IPS DF 19.7 (cell line): ENCODE data around the gene RAB3B.
"Not testable (repeated sequence)": the region's sequence is repeated elsewhere in the genome, so short reads cannot be mapped to it uniquely, and the experiment has no call there.

Experiments
- DNase-seq: peaks from one replicate; pipeline ENCODE4 v3.0.0-alpha.2; 2013; ENCODE audit warnings: low read depth, low spot score

RAB3B gene

DNA sequence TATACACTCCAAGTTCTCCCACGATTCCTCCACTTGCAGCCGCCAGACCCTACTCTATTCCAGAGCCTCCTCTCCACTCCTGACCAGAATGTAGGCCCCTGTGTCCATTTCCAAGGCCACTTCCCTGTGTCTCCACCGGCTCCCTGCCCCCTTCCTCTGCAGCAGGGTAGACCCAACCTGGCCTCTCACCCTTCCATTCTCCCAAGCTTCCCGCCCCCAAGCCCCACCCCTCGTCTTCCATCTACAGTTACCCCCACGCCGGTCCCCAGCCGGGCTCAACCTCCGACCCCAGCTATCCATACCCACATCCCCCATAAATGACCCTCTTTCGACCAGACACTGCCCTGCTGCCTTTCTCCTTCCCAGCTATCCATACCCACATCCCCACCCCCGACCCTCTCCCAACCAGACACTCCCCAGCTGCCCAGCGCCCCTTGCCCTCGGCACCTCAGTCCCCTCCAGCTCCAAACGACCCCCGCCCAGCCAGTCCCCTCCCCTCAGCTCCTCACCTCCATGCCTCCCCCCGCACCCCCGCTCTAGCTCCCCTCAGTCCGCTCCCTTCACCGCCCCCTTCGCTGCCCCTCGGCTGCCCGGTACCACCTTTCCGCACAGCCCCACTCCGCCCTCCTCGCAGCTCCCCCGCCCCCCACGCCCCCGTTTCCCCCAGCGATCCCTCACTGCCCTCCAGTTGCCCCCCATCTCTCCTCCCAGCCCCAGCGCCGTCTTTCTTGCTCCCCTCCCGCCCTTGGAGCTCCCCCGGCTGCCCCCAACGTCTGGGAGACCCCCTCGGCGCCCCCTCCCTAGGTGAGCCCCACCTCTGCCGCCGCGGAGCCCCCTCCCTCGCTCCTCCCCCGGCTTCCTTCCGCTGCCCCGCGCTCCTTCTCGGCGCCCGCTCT lies 670 bp downstream of the RAB3B start:
- no peak for DNase-seq

DNA sequence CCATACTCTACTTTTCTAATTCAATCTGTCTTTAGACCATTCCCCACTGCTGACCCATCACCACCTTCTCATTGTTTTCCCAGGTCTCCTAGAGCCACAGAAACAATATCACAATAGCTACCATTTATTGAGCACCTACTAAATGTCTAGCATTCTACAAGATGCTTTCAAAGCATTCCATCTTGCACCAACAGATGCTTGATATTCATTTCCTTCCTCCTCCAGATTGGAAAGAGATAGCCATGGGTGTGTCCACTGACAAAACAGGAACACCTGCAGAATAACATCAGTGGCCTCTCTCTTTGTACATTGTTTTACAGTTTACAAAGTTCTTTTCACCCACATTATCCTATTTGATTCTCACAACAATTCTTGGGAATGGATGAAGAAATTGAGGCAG lies 2.2 kb downstream of the RAB3B start:
- no peak for DNase-seq

DNA sequence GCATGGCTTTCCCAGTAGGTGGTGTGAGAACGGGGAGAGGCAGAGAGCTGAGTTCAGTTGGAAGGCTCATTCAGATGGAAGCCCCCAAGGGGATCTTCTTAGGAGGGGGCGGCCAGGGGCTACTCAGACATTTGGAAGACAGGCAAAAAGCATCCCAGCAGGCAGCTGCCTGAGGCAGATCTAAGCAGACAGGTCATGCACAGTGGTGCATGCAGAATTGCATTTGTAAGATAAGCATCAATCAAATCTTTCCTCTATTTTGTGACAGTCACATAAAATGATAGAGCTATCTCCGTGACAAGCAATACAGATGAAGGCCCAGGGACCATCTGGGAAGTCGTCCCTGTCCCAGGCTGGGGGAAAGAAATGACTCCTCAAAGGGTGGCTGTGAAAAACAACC lies 3.8 kb downstream of the RAB3B start:
- DNase-seq, result no peak

DNA sequence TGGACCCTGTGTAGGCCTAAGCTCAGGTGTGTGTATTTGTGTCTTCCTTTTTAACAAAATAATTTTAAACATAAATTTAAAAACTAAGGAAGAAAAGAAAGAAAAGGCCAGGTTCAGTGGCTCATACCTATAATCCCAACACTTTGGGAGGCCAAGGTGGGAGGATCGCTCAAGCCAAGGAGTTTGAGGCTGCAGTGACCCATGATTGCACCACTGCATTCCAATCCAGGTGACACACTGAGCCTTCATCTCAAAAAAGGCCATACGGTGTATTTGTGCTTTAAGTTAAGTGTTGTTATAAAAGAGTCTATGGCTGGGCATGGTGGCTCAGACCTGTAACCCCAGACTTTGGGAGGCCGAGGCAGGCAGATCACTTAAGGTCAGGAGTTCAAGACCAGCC lies 8.3 kb downstream of the RAB3B start:
- DNase-seq, result no peak

DNA sequence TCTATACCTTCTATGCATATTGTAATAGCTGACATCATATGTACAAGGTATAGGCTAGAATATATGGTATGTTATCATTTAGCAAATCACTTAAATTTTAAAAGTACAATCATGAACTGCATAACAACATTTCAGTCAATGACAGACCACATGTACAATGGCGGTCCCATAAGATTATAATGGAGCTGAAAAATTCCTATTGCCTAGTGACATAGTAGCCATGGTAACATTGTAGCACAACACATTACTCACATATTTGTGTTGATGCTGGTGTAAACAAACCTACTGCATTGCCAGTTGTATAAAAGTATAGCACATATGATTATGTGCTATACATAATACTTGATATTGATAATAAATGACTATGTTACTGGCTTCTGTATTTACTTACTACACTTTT lies 8.9 kb downstream of the RAB3B start:
- no peak for DNase-seq

DNA sequence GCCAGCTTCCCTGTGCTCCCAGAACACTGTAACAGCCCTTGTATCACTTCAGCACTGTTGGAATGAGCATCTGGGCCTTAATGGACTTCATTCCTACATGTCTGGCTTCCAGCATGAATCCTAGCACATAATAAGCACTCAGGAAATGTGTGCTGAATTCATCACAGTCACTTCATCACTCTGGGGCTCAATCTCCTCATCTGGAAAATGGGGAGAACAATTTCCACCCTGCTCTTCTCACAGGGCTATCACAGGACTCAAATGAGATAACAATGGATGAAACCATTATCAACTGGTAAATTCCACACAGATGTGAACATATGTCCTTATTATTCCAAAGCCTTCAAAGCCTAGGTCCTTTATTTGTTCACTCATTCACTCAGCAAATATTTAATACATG lies 12.4 kb downstream of the RAB3B start:
- DNase-seq, result no peak

DNA sequence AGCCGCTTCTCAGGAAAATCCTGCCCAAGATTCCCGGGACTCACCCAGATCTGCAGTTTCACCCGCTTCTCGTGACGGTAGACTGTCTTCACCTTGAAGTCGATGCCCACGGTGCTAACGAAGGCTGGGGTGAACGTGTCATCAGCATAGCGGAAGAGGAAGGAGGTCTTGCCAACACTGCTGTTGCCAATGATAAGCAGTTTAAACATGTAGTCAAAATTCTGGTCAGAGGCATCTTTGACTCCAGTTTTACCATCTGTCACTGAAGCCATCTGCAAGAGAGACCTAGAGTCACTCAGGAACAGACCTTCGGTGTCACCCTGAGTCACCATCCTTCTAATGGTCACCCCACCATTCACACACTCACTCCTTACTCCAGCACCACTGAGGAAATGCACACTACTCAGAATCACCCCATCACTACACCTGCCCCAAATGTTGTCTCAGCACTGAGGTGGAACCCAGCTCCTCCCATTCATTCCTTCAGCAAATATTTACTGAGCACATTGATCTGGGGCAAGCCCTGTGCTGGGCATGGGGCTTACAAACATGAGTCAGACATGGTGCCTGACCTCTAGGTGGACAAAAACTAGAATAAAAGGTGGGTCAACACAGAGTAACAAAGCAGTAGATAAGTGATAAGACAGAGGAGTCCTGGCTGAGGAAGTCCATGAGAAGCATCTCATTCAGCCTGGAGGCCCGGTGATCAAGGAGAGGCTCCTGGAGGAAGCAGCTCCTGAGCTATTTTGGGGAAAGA lies 13.5 kb downstream of the RAB3B start:
- no peak for DNase-seq

DNA sequence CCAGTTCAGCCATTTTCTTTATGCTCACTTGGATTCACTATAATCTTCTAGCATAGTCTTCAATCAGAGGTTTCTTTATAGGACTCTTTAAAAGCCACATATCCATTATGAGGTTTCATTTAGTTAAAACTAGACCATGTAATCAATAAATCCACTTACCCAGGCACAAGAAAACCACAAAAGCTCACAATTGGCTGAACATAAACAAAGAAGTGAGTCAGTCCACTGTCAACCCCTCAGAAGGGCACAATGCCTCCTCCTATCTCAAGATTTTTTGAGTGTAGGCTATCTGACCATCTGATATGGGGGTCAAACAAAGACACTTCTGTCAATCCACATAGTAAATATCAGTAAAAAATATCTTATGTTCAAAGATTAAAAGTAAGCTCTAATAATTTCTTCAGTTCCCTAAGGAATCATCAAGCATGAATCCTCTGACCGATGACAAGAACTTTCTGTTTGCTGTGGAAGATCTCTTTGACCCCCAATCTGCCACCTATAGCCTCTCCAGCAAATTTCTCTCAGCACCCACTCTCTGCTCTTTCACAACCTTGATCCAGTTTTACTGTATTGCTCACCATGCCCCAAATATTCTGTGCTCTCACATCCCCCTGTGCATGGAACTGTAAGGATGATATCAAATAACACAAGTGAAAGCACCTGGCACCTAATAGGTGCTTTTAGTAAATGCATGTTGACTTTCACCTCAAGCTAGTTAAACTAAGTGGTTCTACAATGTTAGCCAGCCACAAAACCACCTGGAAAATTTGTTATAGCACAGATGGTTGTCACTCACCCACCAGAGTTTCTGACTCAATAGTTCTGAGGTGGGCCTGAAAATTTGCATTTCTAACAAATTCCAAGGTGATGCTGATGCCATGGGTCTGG lies 16.7 kb downstream of the RAB3B start:
- no peak for DNase-seq

DNA sequence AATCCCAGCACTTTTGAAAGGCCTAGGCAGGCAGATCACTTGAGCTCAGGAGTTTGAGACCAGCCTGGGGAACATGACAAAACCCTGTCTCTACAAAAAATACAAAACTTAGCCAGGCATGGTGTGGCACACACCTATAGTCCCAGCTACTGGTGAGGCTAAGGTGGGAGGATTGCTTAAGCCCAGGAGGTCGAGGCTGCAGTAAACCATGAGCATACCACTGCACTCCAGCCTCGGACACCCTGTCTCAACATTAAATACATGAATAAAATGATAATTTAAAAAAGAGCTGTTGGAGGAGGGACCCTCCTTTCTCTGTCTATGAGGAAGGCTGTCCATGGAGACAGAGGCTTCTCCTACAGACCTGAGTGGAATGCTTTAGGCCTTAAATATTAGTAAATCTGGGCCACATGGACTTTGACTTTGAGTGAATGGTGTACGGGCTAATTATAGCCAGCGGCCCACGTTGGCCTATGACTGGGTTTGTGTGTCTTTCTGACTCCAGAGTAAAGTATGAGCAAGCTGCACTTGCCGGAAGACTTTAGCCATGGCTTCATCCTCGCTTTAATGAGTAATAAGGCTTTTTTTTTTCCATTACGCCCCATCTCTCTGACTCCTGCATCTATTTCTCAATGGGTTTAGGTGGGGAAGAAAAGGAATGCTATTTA lies 21.3 kb downstream of the RAB3B start:
- no peak for DNase-seq

DNA sequence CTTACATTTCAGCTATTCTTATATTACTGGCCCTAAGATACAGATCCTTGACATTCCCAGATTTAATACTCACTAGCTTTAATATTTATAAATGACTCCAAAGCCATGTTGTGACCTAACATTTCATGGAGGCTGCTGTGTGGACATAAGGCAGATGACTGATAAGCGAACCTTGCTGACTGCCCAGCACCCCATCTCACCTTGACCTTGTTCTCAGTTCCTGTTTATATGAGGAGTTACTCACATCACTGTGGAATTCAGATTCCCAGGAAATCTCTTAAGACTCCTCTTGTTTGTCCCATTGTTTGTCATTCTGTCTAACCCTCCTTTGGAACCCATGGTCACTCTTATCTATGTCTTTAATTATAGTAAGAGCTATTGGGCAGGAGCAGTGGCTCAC lies 21.9 kb downstream of the RAB3B start:
- DNase-seq, result no peak

DNA sequence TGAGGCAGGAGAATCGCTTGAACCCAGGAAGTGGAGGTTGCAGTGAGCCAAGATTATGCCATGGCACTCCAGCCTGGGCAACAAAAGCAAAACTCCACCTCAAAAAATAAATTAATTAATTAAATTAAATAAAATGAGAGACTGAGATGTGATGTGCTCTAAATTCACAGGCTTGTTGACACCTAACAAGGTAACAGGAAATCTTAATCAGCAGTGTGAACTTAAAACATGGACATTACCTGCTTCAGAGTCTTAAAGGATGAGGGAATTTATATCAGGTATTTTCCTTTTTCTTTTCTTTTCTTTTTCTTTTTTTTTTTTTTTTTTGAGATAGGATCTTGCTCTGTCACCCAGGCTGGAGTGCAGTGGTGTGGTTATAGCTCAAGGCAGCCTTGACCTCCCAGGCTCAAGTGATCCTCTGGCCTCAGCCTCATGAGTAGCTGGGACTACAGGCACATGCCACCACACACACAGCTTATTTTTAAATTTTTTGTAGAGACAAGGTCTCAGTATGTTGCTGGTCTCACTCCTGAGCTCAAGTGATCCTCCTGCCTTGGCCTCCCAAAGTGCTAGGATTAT lies 23.2 kb downstream of the RAB3B start:
- not testable (repeated sequence) for DNase-seq

DNA sequence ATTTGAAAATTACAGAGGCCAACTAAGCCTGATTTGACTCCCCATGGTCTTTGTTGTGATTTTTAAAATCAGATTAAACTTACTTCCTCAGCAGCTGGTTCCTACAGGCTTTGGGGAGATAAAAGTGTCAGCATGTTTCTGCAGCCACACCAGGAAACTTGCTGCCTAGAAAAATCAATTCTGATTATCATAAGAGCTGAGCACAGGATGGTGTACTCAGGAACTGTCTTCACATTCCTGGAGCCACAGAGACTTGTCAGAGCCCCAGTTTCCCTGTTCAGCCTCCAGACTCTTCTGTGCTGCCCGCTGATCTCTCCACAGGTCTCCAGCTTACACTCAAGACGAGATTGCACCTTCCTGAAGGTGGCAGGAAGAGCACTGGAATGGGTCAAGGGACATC lies 23.9 kb downstream of the RAB3B start:
- DNase-seq, result no peak

DNA sequence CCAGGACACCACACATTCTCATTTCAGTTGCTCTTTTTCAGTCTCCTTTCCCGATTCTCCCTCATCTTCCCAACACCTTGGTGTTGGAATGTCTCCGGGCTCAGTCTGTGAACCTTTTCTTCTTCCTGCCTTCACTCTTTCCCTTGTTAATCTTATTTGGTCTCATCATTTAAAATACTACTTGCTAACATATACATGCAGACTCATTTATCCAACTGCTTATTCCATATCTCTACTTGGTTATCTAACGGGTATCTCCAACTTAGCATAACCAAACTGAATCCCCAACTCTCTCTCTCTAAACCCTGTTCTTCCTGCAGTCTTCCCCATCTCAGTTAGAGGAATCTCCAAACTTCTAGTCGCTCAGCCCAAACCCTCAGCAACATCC lies 26.2 kb downstream of the RAB3B start:
- no peak for DNase-seq

DNA sequence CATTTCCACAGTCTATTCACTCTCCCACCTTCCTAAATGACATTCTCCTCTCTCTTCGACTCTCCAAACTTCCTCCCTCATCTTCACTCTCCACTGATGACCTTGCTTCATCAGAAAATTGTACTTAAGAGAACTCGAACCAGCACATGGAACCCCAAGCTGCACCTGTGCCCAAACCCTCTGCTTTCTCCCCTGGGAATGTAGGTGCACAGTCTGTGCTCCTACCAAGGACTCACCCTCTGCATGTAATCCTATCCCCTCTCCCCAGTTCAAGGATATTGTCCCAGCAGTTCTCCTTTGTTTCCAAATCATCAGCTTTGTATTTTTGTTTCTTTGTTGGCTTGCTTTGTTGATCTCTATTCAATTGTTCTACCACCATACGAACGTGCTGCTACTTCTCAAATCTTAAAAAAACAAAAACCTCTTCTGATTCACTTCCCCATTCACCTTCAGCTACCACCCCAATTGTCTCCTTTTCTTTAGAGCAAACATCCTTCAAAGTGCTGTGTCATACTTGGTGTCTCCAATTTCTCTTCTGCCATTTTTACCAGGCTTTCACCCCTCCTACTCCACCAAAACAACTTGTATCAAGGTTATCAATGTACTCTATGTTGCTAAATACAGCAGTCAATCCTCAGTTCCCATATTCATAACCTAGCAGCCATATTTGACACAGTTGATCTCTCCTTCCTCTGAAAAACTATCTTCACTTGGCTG lies 26.8 kb downstream of the RAB3B start:
- DNase-seq, result no peak

DNA sequence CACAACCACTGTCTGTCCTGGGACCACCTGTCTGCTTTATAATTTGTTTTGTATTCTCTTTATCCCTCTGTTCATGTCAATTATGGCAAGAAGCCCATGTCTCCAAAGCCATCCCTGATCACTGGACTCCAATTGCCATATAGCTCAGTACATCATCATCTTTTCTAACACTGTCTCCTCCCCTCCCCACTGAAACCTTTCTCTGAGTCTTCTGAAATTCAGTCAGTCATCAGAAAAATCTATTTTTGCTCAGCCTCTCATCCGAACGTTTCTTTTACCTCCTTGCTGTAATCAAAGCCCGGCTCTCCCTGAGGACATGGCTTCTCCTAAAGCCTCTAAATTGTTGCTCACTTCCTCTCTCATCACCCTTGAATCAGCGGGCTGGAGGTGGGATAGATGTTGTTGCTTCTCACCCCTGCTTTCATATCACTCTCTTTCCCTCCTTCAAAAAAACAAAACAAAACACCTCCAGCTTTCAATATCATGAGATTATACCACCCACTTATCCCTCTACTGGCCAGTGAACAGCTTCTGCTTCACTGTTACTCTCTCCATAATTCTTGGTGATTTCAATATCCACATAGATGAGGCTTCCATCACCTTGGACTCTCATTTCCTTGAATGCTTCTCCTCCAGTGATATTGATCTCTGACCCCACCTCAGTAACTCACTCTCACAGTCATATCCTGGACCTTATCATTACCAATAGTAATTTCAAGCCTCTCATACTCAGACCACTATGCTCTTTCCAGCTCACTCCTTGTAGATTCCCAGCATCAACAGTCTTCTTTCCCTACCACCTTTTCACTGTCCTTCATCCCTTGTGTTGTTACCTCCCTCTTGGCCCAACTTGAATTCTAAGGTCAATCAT lies 27.8 kb downstream of the RAB3B start:
- DNase-seq, result no peak

DNA sequence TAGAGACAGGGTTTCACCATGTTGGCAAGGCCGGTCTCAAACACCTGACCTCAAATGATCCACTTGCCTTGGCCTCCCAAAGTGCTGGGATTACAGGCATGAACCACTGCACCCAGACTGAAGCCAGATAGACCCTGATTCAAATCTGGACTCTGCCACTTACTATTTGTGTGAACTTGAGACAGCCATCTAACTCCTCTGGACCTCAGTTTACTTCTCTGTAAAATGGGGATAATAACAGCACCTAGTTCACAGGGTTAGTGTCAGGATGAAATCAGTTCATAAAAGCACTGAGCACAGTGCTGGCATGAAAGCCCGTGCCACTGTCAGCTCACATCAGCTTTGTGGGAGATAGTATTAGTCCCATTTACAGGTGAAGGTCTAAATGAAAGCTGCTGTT lies 28.5 kb downstream of the RAB3B start:
- no peak for DNase-seq

DNA sequence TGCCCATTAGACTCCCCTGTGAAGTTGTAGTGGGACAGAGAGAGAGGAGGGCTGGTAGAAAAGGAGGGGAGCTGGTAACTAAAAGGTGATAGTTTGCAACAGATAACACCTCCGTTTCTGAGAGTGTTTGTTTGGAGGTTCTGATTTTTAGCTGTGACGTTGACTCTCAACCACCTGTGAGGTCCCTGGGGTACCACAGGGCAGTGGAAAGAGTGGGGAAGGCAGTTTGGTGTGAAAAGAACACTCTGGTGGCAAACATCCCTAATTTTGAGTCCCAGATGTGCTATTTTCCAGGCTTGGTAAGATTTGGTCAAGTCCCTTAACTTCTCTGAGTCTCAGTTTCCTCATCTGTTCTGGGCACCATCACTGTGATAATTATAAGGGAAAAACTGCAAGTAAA lies 29.3 kb downstream of the RAB3B start:
- no peak for DNase-seq

DNA sequence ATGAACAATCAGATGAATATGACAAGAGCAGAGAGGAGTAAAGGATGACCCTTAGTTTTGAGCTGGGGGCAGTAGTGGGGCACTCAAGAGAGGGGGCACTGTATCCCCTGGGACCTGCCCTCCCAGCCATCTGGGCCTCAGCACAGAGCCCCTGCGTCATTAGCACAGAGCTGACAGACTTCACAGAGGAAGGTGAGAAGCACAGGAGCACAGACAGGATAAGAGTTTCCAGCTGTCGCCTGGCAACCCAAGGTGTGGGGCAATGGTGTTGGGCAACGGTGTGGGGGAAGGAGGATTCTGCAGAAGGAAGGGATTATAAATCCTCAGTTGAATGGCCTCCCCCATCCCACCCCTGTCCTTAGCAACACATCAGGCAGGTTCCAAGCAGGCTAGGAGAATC lies 30.2 kb downstream of the RAB3B start:
- no peak for DNase-seq

DNA sequence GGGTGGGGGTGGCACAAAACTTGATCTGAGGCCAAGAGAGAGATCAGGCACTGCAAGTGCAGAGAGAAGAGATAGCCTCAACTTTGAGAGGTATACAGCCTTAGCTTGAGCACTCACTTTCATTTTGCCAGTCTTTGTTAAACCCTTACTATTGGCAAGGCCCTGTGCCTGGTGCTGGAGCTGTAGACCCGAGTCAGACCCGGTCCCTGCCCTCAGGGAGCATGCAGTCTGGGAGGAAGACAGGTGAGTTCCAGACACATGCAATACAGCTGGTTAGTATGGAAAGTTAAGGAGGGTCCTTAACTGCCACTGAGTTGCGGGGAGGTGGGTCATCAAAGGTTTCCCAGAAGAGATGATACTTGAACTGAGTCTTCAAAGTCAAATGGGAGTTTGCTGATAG lies 31.7 kb downstream of the RAB3B start:
- DNase-seq, result no peak

DNA sequence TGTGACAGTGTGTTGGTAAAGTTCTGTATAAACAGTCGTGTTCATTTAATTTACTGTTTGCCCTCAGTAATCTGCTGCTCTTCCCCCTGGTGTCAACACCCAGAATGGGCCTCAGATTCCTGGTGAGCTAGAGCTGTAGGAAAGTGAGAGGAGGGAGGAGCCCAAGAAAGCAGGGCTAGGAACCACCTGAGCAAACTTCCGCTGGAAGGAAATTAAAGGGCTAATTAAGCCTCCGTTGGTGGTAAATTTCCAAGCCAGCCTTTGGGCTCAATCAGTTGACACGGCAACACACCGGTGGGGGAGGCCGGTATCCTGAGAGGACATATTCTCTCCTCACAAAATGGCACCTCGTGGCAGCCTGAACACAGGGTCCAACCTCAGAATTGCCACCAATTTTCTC lies 32.9 kb downstream of the RAB3B start:
- no peak for DNase-seq
